ENCODE measurements around the gene CCDC92. TPM values are rescaled to one million over a fixed set of nuclear protein-coding genes. Genes with fewer than 3 reads are reported as not detected.

Gene CCDC92
- total RNA-seq (12.8 and 16.9 TPM in 2 replicates), polyA plus RNA-seq (58.8 and 60.2 TPM in 2 replicates)

- H3K9me2 ChIP-seq (replicated peaks; ENCODE audit: insufficient read depth), result no peaks in the 10 kb centered on the region
- peak within 1 kb of the TSS; percentile 98 for H3K4me3 ChIP-seq
- peak within 1 kb of the TSS; percentile 86 for H3K4me2 ChIP-seq
- DNase-seq (ENCODE audit: low spot score), result peak; percentile 98
- H3K27ac ChIP-seq, result peak within 1 kb of the TSS; percentile 99
- peaks cover 82% of the 10 kb centered on the region for H3K79me2 ChIP-seq
- TF ChIP-seq EZH2phosphoT487 (IDR thresholded peaks at IDR 0.05; ENCODE audit: low read depth, severe bottlenecking, unreplicated experiment), result no peak
- peak; percentile 33 for TF ChIP-seq CTCF (IDR thresholded peaks at IDR 0.05; ENCODE audit: poor library complexity)
- H3K9me3 ChIP-seq (ENCODE audit: low read depth), result no peaks in the 10 kb centered on the region
- H2AFZ ChIP-seq, result peak within 1 kb of the TSS; percentile 95
- H4K20me1 ChIP-seq (ENCODE audit: insufficient read depth, poor library complexity, severe bottlenecking), result peaks cover 26% of the 10 kb centered on the region
- peaks cover 13% of the 10 kb centered on the region for H3K4me1 ChIP-seq (ENCODE audit: insufficient read depth)
- H3K36me3 ChIP-seq (replicated peaks; ENCODE audit: insufficient read depth, low read depth), result no peaks in the 10 kb centered on the region
- WGBS (ENCODE audit: low lambda C conversion rate, missing lambda C conversion rate), result 0% methylated on average over 2 of the region's 138 CpGs
- H3K27me3 ChIP-seq, result no peaks in the 10 kb centered on the region
These were observed at the start of gene CCDC92, which contains the start of gene ZNF664 for GRCh38 chr12:123972457-123973401. CCDC92 (minus strand) TSS chr12:123972831; CDS start chr12:123944305, 28,526 bp downstream. ZNF664 (plus strand) TSS chr12:123973215; CDS start chr12:124012145, 38,930 bp downstream.

- Histone ChIP-seq H3K79me2 (no peaks in the 10 kb centered on the region), H3K9me2 (replicated peaks; ENCODE audit: insufficient read depth) (no peaks in the 10 kb centered on the region), H3K4me3 (no peak overlapping the region), H2AFZ (no peak overlapping the region), H3K4me2 (no peak overlapping the region), H3K27ac (no peak overlapping the region), H3K27me3 (no peaks in the 10 kb centered on the region), H3K4me1 (ENCODE audit: insufficient read depth) (peaks cover 17% of the 10 kb centered on the region), H4K20me1 (ENCODE audit: insufficient read depth, poor library complexity, severe bottlenecking) (no peaks in the 10 kb centered on the region), H3K9me3 (ENCODE audit: low read depth) (no peaks in the 10 kb centered on the region), H3K36me3 (replicated peaks; ENCODE audit: insufficient read depth, low read depth) (no peaks in the 10 kb centered on the region)
- WGBS (ENCODE audit: low lambda C conversion rate, missing lambda C conversion rate), result 94% methylated on average over 3 of the region's 3 CpGs
- no peak for DNase-seq (ENCODE audit: low spot score)
- no peak for TF ChIP-seq CTCF (IDR thresholded peaks at IDR 0.05; ENCODE audit: poor library complexity)
- TF ChIP-seq EZH2 (IDR thresholded peaks at IDR 0.05; ENCODE audit: borderline replicate concordance), result no peak
- TF ChIP-seq EZH2phosphoT487 (IDR thresholded peaks at IDR 0.05; ENCODE audit: low read depth, severe bottlenecking, unreplicated experiment), result no peak
These were observed 49.5 kb upstream of the CCDC92 start for GRCh38 chr12:124022161-124022560.

GRCh38 chr12:124021007-124021406 is 48.4 kb upstream of the CCDC92 start:
- no peak for DNase-seq (ENCODE audit: low spot score)
- 65% methylated on average over 3 of the region's 3 CpGs for WGBS (ENCODE audit: low lambda C conversion rate, missing lambda C conversion rate)
- Histone ChIP-seq H3K36me3 (replicated peaks; ENCODE audit: insufficient read depth, low read depth) (no peaks in the 10 kb centered on the region), H2AFZ (no peak overlapping the region), H3K9me2 (replicated peaks; ENCODE audit: insufficient read depth) (no peaks in the 10 kb centered on the region), H4K20me1 (ENCODE audit: insufficient read depth, poor library complexity, severe bottlenecking) (no peaks in the 10 kb centered on the region), H3K27ac (peak overlapping the region; percentile 41), H3K27me3 (no peaks in the 10 kb centered on the region), H3K4me1 (ENCODE audit: insufficient read depth) (peaks cover 20% of the 10 kb centered on the region), H3K79me2 (no peaks in the 10 kb centered on the region), H3K4me3 (no peak overlapping the region), H3K4me2 (no peak overlapping the region), H3K9me3 (ENCODE audit: low read depth) (no peaks in the 10 kb centered on the region)
- TF ChIP-seq CTCF (IDR thresholded peaks at IDR 0.05; ENCODE audit: poor library complexity) (no peak), EZH2phosphoT487 (IDR thresholded peaks at IDR 0.05; ENCODE audit: low read depth, severe bottlenecking, unreplicated experiment) (no peak), EZH2 (IDR thresholded peaks at IDR 0.05; ENCODE audit: borderline replicate concordance) (no peak)

Measured in hepatocyte (in vitro differentiated cells).